ENCODE results near the gene LRG1.

The LRG1 gene

DNA sequence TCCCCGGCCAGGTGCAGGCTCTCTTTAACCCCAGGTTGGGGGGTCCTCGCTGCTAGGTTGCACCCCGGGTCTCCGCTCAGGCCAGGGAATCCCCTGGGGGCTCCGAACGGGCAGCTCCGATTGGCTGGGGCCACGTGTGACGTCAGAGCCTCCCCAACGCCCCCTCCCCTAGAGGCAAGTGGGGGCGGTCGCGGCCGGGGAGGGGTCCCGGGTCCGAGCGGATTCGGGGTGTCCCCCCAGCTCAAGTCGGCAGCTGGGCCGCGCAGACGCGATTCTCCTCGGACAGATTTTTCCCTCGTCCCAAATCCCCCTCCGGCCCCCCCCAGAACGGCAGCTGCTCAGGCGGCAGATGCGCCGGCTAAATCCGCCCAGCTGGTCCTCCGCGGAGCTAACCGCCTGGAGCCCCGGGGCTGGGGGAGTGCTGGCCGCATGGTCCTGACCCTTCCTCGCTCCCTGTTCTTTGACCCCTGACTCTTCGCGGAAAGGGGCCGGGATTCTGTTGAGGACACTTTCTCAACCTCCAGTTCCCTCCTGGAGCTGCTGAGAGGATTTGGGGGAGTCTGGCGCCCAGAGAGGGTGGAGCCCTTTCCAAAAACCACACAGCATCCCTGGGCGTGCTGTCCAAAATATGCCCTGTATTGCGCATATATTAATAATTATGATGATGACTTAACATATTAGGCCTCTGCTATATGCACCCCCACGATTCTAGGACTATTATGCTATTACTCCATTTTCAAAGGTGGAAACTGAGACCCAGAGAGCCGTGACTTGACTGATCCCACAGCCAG, 45.0 kb upstream of the LRG1 start:
- H3K27ac ChIP-seq = no peak overlapping the region
- ChIA-PET CTCF (interaction anchor here (0.6 to 0.7 kb wide), 2 partner anchors 52 to 158 kb away, joined by 3 read pairs; no protein-coding TSS in a partner anchor), POLR2A (ENCODE audit: low non-redundant PET) (no interaction called here)
- TF ChIP-seq, protein P1, sequence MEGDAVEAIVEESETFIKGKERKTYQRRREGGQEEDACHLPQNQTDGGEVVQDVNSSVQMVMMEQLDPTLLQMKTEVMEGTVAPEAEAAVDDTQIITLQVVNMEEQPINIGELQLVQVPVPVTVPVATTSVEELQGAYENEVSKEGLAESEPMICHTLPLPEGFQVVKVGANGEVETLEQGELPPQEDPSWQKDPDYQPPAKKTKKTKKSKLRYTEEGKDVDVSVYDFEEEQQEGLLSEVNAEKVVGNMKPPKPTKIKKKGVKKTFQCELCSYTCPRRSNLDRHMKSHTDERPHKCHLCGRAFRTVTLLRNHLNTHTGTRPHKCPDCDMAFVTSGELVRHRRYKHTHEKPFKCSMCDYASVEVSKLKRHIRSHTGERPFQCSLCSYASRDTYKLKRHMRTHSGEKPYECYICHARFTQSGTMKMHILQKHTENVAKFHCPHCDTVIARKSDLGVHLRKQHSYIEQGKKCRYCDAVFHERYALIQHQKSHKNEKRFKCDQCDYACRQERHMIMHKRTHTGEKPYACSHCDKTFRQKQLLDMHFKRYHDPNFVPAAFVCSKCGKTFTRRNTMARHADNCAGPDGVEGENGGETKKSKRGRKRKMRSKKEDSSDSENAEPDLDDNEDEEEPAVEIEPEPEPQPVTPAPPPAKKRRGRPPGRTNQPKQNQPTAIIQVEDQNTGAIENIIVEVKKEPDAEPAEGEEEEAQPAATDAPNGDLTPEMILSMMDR (conservative IDR thresholded peaks at IDR 0.05; ENCODE audit: low read depth) = no peak
- no peak for DNase-seq (ENCODE audit: low spot score)

DNA sequence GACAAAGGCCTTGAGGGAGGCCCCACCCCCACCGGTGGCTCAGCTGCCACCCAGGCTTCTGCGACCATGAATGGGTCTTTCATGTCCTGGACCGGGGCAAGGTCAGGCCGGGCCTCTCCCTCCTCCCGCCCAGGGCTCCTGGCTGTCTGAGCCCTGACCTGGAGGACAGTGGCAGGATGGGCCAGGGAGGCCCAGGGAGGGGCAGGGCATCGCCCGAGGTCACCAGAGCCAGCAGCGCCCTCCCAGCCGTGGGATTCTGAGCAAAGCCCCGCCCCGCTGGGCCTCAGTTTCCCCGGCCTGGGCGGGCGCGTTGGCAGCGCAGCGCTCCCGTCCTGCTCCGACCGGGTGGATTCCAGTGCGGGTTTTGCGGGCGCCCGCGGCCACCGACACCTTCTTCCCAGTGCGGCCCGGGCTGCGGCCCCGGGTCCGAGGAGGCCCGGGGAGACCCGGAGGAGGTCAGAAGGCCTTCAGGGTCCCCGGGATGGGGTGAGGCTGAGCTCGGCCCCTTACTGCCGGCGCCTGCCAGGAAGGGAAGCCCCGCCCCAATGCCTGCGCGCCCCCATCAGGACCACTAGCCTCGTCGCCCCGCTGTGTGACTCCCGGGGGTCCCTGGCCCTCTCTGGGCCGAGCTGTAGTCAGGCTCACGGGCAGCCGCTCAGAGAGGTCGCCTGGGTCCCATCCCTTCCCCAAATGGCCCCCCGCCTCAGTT, 44.3 kb upstream of the LRG1 start:
- CTCF ChIA-PET = interaction anchor here (0.7 kb wide), 1 partner anchor 52 kb away, joined by 3 read pairs; no protein-coding TSS in a partner anchor
- H3K27ac ChIP-seq = no peak overlapping the region
- TF ChIP-seq, protein P1 (conservative IDR thresholded peaks at IDR 0.05; ENCODE audit: low read depth) = no peak
- POLR2A ChIA-PET (ENCODE audit: low non-redundant PET) = no interaction called here
- no peak for DNase-seq (ENCODE audit: low spot score)

DNA sequence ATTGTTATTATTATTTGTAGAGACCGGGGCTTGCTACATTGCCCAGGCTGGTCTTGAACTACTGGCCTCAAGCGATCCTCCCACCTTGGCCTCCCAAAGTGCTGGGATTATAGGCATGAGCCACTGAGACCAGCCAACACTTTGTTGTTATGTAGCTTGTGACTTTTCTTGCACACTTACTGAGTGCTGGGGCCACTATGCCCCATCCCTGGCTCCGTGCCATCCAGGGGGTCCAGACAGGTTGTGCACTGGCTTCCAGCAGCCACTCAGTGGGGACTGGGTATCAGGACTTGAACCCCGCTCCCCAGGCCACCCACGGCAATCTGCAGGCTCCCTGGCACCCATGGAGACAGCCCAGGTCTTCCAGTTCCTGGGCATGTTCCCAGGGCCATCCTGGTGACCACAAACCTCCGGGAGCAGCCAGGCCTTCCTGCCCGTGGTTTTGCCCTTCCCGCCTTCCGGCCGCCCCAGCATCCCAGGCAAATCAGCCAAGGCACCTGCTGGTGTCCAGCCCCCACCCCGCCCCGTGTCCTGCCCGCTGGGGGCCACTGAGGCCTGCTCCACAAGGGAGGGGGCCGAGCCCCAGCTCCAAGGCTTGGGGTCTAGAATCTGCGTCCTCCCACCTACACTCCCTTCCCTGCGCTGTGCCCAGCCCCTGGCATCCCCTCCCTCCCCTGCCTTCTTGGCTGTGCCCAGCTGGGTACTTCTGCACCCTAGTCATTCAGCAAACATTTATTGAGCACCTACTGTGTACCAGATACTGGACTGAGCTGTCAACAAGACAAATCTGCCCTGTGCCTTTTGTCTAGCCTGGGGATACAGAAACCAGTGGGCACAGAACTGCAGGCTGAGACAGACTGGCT, 43.4 kb upstream of the LRG1 start:
- DNase-seq (ENCODE audit: low spot score) = no peak
- ChIA-PET CTCF (interaction anchor here (0.6 to 0.8 kb wide), 2 partner anchors 53 to 208 kb away, joined by 3 read pairs; partner anchors contain the start of gene FEM1A), POLR2A (ENCODE audit: low non-redundant PET) (no interaction called here)
- H3K27ac ChIP-seq = no peak overlapping the region; the same call in 1 of the 2 replicates
- TF ChIP-seq, protein P1 (conservative IDR thresholded peaks at IDR 0.05; ENCODE audit: low read depth) = no peak

DNA sequence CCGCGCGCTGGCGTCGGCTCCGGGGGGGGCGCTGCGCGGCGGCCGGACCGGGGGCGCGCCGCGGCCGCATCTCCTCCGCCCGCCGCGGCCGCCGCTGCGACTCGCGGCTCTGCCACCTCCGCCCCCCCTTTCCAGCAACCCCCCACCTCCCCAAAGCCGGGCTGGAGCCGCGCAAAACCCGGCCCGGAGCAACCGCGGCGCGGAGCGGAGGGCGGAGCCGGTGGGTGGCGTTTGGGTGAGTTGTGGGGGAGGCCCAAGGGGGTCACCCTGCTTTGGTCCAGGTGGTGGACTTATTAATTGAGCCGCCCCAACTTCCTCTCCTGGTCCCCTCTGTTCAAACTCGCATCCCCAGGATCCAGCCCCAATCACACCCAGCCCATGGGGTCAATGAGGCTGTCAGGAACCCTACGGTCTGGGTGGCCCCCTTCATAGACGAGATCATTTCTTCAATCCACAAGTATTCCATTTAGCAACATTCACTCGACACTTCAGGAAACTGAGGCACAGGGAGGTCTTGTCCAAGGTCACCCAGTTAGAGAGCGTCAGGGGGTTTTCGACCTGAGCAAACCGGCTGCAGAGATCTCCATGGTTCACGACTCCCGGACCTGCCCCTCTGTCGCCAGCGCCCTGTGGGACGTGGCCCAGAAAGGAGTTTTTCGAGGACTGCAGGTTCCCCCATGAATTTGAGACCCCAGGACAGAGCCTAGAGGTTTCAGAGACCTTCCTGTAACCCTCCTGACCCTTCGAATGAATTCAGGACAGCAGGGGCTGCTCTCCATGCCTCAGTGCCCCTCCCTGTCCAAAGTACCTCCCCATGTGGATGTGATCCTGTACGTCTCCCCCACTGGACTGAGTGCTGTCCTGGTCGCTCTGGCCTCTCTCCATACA, 42.1 kb upstream of the LRG1 start:
- TF ChIP-seq, protein P1 (conservative IDR thresholded peaks at IDR 0.05; ENCODE audit: low read depth) = no peak
- DNase-seq (ENCODE audit: low spot score) = no peak
- H3K27ac ChIP-seq = no peak overlapping the region
- CTCF ChIA-PET = no interaction called here
- POLR2A ChIA-PET (ENCODE audit: low non-redundant PET) = no interaction called here

DNA sequence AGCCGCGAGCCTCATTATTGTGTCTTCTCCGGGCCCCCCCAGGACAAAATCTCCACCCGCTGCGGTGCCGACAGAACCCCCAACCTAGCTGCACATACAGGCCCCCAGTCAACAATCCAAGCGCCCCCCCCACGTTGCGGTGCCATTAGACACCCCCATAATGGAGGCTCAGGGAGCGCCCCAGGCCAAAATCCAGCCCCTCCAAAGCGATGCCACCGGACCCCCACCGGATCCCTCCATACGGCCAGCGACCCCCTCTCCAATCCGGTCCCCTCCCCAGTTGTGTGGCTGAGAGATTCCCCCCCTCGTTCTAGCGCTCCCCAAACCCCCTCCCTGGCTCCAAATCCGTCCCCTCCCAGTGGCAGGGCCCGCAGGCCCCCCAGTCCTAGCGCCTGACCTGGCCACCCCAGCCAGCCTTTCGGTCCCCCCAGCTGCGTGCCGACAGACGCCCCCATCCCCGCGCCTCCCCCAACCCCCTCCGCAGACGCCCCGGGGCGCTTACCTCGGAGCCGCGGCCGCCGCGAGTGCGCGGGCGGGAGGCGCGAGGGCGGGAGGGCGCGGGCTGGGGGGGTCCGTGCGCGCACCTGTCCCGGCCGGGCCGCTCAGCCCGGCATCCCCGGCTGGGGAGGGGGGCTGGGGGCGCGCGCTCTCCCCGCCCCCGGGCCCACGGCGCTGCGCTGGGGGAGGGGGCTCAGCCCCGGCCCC, 41.3 kb upstream of the LRG1 start:
- ChIA-PET CTCF (interaction anchor here (0.8 to 1.9 kb wide), 4 partner anchors 17 to 301 kb away, joined by 3 to 14 read pairs (median 4); no protein-coding TSS in a partner anchor), POLR2A (ENCODE audit: low non-redundant PET) (no interaction called here)
- H3K27ac ChIP-seq = no peak overlapping the region
- no peak for DNase-seq (ENCODE audit: low spot score)
- TF ChIP-seq, protein P1 (conservative IDR thresholded peaks at IDR 0.05; ENCODE audit: low read depth) = no peak

Measured in RWPE1 (cell line).